ENCODE results near the gene NAV3. TPM values are rescaled to one million over a fixed set of nuclear protein-coding genes. Genes with fewer than 3 reads are reported as not detected.

NAV3 gene
- total RNA-seq, 1 experiment from 2014 or later = 3.0 TPM

GRCh38 chr12:78241446-78241845, 410.8 kb downstream of the NAV3 start:
- H2BK5ac ChIP-seq (ENCODE audit: insufficient read length, low read length) = no peak overlapping the region
- Mint-ChIP-seq H3K36me3 (ENCODE audit: insufficient read depth in 1 of 3, low read depth in 3 of 3) (no peaks in the 10 kb centered on the region; a peak in 1 of 7 replicates), H3K4me1 (peaks cover 47 to 48% of the 10 kb centered on the region in 2 experiments), H3K9me3 (no peaks in the 10 kb centered on the region), H3K27ac (no peak overlapping the region), H3K27me3 (ENCODE audit: low read depth) (no peaks in the 10 kb centered on the region), H3K4me3 (no peak overlapping the region)
- H2BK12ac ChIP-seq (ENCODE audit: insufficient read length, low read depth, low read length) = no peak overlapping the region
- H4K91ac ChIP-seq (ENCODE audit: insufficient read length, low read depth, low read length) = no peak overlapping the region
- no peak overlapping the region for H3K9ac ChIP-seq (ENCODE audit: extremely low read depth, insufficient read length, low read length)
- no peak overlapping the region for H3K4ac ChIP-seq (ENCODE audit: low read depth, low read length)
- H3K23me2 ChIP-seq (ENCODE audit: insufficient read length, low read depth, low read length, poor library complexity, severe bottlenecking) = no peaks in the 10 kb centered on the region
- no CpG with 5 or more reads among the region's 6 CpGs for WGBS (ENCODE audit: extremely low coverage, insufficient read length, low lambda C conversion rate)
- H4K20me1 ChIP-seq (ENCODE audit: control insufficient read depth, insufficient read depth, insufficient read length) = no peaks in the 10 kb centered on the region
- no peak overlapping the region for H3K18ac ChIP-seq (ENCODE audit: insufficient read length, low read depth, low read length)
- no peaks in the 10 kb centered on the region for H3K27me3 ChIP-seq (ENCODE audit: insufficient read depth, low read length)
- no peak overlapping the region for H2AFZ ChIP-seq (ENCODE audit: low read length)
- H2BK20ac ChIP-seq (ENCODE audit: low read depth, low read length, poor library complexity, severe bottlenecking) = no peak overlapping the region
- no peak for DNase-seq
- H3K56ac ChIP-seq (ENCODE audit: insufficient read length, low read depth, low read length) = no peak overlapping the region
- H2BK120ac ChIP-seq (ENCODE audit: low read depth, low read length, poor library complexity, severe bottlenecking) = no peak overlapping the region
- no peak overlapping the region for H4K5ac ChIP-seq (ENCODE audit: insufficient read length, low read depth, low read length)
- H3K27ac ChIP-seq (ENCODE audit: insufficient read length, low read depth, low read length) = no peak overlapping the region
- H2BK15ac ChIP-seq (ENCODE audit: low read depth, low read length) = no peak overlapping the region
- TF ChIP-seq CTCF (conservative IDR thresholded peaks at IDR 0.05) = no peak
- no peaks in the 10 kb centered on the region for H3K79me2 ChIP-seq (ENCODE audit: insufficient read depth, low read length)
- no peaks in the 10 kb centered on the region for H3K79me1 ChIP-seq (ENCODE audit: insufficient read depth, low read depth, low read length, poor library complexity, severe bottlenecking)
- no peak overlapping the region for H4K8ac ChIP-seq (replicated peaks; ENCODE audit: insufficient read length, low read depth, low read length)
- H3K23ac ChIP-seq (ENCODE audit: insufficient read length, low read depth, low read length) = no peak overlapping the region
- H3K4me2 ChIP-seq (ENCODE audit: insufficient read depth, insufficient read length, low read length) = no peak overlapping the region
- no peaks in the 10 kb centered on the region for H3K9me3 ChIP-seq (ENCODE audit: control insufficient read depth, low read depth, low read length)
- no peak overlapping the region for H3T11ph ChIP-seq (ENCODE audit: low read length)
- no peak overlapping the region for H3K14ac ChIP-seq (ENCODE audit: insufficient read depth, low read length)
- H3K4me1 ChIP-seq (ENCODE audit: insufficient read depth, low read length) = peaks cover 16% of the 10 kb centered on the region
- no peak overlapping the region for H2AK5ac ChIP-seq (ENCODE audit: insufficient read length, low read length)
